Heart right ventricle (tissue), 16 donors: ENCODE measurements around the gene RBCK1. TPM values are rescaled to one million over a fixed set of nuclear protein-coding genes. Genes with fewer than 3 reads are reported as not detected.
A peak's percentile ranks its signal among the peaks of the same experiment; 100 is the strongest.

ENCODE experiments used
- ATAC-seq, 8 donors: fragments of 200-7000 bp; cut with Tn5 transposase; one replicate each; pipeline ENCODE4 v1.9.1; 2020; ENCODE audit warnings: mild to moderate bottlenecking in 8 of 8, moderate library complexity in 8 of 8, moderate number of reproducible peaks in 1 of 8
- DNase-seq, 2 donors: peaks; one replicate each; pipeline ENCODE4 v3.0.0-alpha.2; 2020
- H3K27ac ChIP-seq, 10 donors: fragments of 200-600 bp; sonication (generic) in 2 of 10; one replicate each; pipeline versions ENCODE4 v1.5.0 to v1.8.0; 2020 to 2022; ENCODE audit warnings: mild to moderate bottlenecking in 3 of 10
- H3K27me3 ChIP-seq, 7 donors: fragments of 200-600 bp; one replicate each; pipeline ENCODE4 v1.8.0; 2021 to 2022; ENCODE audit warnings: mild to moderate bottlenecking in 2 of 7
- H3K36me3 ChIP-seq, 9 donors: fragments of 200-600 bp; sonication (generic) in 1 of 9; one replicate each; pipeline versions ENCODE4 v1.5.0 to v1.8.0; 2020 to 2022; ENCODE audit warnings: mild to moderate bottlenecking in 2 of 9
- H3K4me1 ChIP-seq, 9 donors: fragments of 200-600 bp; sonication (generic) in 1 of 9; one replicate each; pipeline versions ENCODE4 v1.5.0 to v1.8.0; 2020 to 2022; ENCODE audit warnings: mild to moderate bottlenecking in 4 of 9
- H3K4me3 ChIP-seq, 10 donors: fragments of 200-600 bp; sonication (generic) in 2 of 10; one replicate each; pipeline versions ENCODE4 v1.5.0 to v1.8.0; 2020 to 2022; ENCODE audit warnings: mild to moderate bottlenecking in 7 of 10, moderate library complexity in 2 of 10
- H3K9me3 ChIP-seq, 11 donors: fragments of 200-600 bp in 10 of 11; sonication (generic) in 2 of 11; one replicate each; pipeline versions ENCODE4 v1.5.0 to v1.8.0; 2013 to 2022; ENCODE audit warnings: mild to moderate bottlenecking in 2 of 11, control low read depth in 1 of 11, moderate library complexity in 1 of 11
- WGBS, 2 donors: extraction: QIAGEN DNeasy Blood & Tissue Kit; methylation state at CpG; one replicate each; pipeline ENCODE4 v1.1.7; 2013; ENCODE audit warnings: inconsistent platforms in 1 of 2; 5-methylcytosine and 5-hydroxymethylcytosine counted together
- intact Hi-C, 10 donors: fragments of 100-400 bp; cut with DNase I; formaldehyde crosslinking; loops; one replicate each; pipeline versions ENCODE4 v1.11.1 to v1.14.2; 2022
- polyA plus RNA-seq, 2 donors: library from polyadenylated mRNA; stranded (reverse); fragments of 200-250 nt; gene quantifications; one replicate each; pipeline ENCODE4 v1.2.3, GENCODE V29; 2013
- total RNA-seq, 10 donors: library from RNA; stranded (reverse); fragmentation: NEBNext Ultra II Directional in 3 of 10; extraction: Animal tissue kit (Norgen Biotek cat#: 25700) in 3 of 10; gene quantifications; one replicate each; pipeline versions ENCODE4 v1.2.1 to v1.2.4, GENCODE V29; 2021 to 2023
- TF ChIP-seq, protein P1 (sequence below), 9 donors: fragments of 200-600 bp; sonication (generic) in 2 of 9; IDR thresholded peaks; one replicate each; pipeline versions ENCODE4 v1.5.0 to v1.8.0; 2021 to 2022; ENCODE audit warnings: antibody characterized with exemption in 9 of 9, mild to moderate bottlenecking in 5 of 9, moderate library complexity in 1 of 9
- donor health status: Arrhythmogenic right ventricular cardiomyopathy.
- donor health status: ischemic (EF 13 %, LVEDD 7.1; RV severe dilation, severe dysfunction).
- donor health status: healthy with polysubstance abuse.
- donor health status: DM: no; HTN: yes; CAD: no.
- donor health status: DM: no; HTN: no; CAD: no.
- donor health status: ischemic (EF 25% LVEDD 6.9; RV normal size, moderate dysfunction).
- donor health status: ischemic (EF 25% LVEDD 5.7; RV mildly dilated, moderate dysfunction).
- donor health status: healthy.
- donor health status: DM: yes; HTN: yes; CAD: no.
- donor health status: Ischemic cardiomyopathy.
- donor health status: ischemic (EF 35%, LVEDD 5.7; RV mildly dilated, moderate dysfunction).
- donor health status: nonischemic (EF 11% LVEDD 7.7; RV severe dilation, severe dysfunction).
- donor health status: DM: yes; HTN: yes; CAD: no.
- donor health status: PGD.
- donor health status: ischemic (EF 29% LVEDD 5.4; RV normal size, mild dysfunction).
- donor health status: nonischemic (EF 23%, LVEDD 6.1; RV moderate dilation, normal function).

Gene RBCK1
- total and polyA plus RNA-seq, 12 donors: 32.0 to 86.8 (median 44.0) TPM

DNA sequence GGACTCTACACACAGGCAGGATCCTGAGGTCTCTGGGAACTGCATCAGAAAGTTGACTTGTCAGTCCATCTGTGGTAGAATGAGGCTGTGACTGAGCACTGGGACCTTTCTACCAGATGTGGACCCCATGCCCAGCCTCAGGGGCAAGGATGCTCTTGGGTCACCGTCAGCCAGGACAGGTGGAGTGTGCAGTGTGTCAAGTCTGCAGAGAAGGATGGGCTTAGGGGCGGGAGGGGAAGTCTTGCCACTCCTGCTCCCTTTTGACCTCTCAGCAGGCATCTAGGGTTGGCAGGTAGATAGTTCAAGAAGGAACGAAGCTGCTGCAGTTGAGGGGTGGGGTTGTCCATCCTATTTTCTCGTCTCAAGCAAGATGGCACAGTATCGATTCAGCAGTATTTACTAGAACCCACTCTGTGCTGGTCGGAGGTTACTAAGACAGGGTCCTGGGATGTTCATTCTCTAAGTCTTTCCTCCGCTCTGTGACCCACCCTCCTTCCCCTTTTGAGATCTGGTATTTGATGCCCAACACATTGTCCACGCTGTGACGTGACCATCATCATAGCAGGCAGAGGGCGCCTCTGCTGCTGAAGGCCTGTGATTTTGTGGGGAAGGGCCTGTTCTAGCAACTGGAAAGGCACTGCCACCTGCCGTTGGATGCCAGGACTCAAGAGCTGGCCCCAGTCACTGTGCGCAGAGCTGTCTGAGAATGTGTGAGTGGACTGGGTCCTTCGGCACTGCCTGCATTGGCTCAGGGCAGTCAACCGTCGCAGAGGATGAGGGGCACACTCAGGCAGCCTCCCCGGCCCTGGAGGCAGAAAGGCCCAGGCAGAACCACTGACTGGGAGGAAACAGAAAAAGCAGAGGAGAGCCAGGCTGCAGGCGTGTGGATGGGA, 23.2 kb downstream of the RBCK1 start:
- peaks cover 0 to 6% (median 0%) of the 10 kb centered on the region in 9 donors for H3K4me1 ChIP-seq
- intact Hi-C loops: no loop called here
- no peak overlapping the region for H3K4me3 ChIP-seq
- peaks cover 0 to 90% (median 58%) of the 10 kb centered on the region in 9 donors for H3K36me3 ChIP-seq
- WGBS, 2 donors: 69 to 72% methylated on average over 17 of the region's 17 CpGs
- peak; percentile 38 to 47 for DNase-seq
- no peaks in the 10 kb centered on the region for H3K9me3 ChIP-seq
- ATAC-seq: peak; percentile 32 to 77 (median 62)
- TF ChIP-seq, protein P1, sequence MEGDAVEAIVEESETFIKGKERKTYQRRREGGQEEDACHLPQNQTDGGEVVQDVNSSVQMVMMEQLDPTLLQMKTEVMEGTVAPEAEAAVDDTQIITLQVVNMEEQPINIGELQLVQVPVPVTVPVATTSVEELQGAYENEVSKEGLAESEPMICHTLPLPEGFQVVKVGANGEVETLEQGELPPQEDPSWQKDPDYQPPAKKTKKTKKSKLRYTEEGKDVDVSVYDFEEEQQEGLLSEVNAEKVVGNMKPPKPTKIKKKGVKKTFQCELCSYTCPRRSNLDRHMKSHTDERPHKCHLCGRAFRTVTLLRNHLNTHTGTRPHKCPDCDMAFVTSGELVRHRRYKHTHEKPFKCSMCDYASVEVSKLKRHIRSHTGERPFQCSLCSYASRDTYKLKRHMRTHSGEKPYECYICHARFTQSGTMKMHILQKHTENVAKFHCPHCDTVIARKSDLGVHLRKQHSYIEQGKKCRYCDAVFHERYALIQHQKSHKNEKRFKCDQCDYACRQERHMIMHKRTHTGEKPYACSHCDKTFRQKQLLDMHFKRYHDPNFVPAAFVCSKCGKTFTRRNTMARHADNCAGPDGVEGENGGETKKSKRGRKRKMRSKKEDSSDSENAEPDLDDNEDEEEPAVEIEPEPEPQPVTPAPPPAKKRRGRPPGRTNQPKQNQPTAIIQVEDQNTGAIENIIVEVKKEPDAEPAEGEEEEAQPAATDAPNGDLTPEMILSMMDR (IDR thresholded peaks at IDR 0.05): peak in 8 of 9 donors; percentile 25 to 74 (median 56)
- H3K27me3 ChIP-seq: no peaks in the 10 kb centered on the region
- H3K27ac ChIP-seq: peak overlapping the region in 1 of 10 donors; percentile 20

DNA sequence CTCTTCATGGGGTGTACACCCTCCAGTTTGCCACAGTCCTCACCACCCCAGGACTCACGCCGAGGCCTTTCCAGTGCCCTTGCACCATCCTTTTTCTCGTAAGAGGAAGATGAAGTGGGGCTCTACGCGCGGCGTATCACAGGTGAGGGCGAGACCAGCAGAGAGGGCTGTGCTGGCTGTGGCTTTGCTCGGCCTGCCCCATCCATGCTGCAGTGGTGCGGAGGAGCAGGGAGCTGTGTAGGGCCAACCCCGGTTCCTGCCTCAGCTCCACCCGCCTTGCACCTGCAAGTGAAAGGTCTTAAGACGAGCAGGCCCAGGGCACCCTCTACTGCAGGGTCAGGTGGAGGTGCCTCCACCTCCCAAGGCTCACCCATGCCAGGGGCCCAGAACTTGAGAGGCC, 24.1 kb downstream of the RBCK1 start:
- intact Hi-C loops: no loop called here
- TF ChIP-seq, protein P1 (IDR thresholded peaks at IDR 0.05): no peak
- peaks cover 0 to 92% (median 64%) of the 10 kb centered on the region in 9 donors for H3K36me3 ChIP-seq
- no peak overlapping the region for H3K27ac ChIP-seq
- no peaks in the 10 kb centered on the region for H3K9me3 ChIP-seq
- DNase-seq (no peak), ATAC-seq (peak in 3 of 8 donors; percentile 9 to 16 (median 11))
- 92 to 95% methylated on average over 13 of the region's 13 CpGs for WGBS, 2 donors
- no peak overlapping the region for H3K4me3 ChIP-seq
- H3K4me1 ChIP-seq: peaks cover 0 to 8% (median 0%) of the 10 kb centered on the region in 9 donors
- H3K27me3 ChIP-seq: no peaks in the 10 kb centered on the region

DNA sequence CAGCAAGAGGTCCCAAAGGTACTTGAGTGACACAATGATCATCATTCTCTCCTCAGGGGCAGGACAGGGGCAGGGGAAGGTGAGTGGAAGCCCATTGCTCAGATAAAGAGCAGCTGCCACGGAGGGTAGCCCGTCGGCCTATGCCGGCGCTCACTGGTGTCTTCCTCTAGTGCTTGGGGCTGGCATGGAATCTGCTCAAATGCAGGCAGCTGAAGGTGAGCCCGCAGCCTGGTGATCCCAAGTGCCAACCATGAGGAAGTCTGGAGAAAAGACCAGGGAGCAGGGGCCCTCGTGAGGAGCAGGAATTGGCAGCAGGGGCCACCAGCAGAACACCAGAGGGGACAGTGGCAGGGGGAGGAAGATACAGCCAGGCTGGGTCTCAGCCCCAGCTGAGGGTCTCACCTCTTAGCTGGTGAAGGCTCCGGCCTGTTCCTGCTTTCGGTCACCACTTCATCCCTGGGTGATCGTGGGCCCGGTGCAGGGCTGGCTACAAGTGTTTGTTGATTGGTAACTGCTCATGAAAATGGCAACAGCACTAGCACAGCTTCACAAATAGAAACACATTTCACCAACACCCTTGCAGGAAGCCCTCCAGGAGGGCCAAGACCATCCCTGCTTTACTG, 24.7 kb downstream of the RBCK1 start:
- H3K36me3 ChIP-seq: peaks cover 0 to 92% (median 64%) of the 10 kb centered on the region in 9 donors
- intact Hi-C loops: no loop called here
- no peak for DNase-seq
- H3K27ac ChIP-seq: peak overlapping the region in 4 of 10 donors; percentile 14 to 46 (median 36)
- TF ChIP-seq, protein P1 (IDR thresholded peaks at IDR 0.05): no peak
- peak in 4 of 8 donors; percentile 10 to 59 (median 36) for ATAC-seq
- WGBS, 2 donors: 84 to 85% methylated on average over 11 of the region's 11 CpGs
- H3K27me3 ChIP-seq: no peaks in the 10 kb centered on the region
- H3K4me3 ChIP-seq: no peak overlapping the region
- H3K4me1 ChIP-seq: peaks cover 0 to 14% (median 1%) of the 10 kb centered on the region in 9 donors
- H3K9me3 ChIP-seq: no peaks in the 10 kb centered on the region

DNA sequence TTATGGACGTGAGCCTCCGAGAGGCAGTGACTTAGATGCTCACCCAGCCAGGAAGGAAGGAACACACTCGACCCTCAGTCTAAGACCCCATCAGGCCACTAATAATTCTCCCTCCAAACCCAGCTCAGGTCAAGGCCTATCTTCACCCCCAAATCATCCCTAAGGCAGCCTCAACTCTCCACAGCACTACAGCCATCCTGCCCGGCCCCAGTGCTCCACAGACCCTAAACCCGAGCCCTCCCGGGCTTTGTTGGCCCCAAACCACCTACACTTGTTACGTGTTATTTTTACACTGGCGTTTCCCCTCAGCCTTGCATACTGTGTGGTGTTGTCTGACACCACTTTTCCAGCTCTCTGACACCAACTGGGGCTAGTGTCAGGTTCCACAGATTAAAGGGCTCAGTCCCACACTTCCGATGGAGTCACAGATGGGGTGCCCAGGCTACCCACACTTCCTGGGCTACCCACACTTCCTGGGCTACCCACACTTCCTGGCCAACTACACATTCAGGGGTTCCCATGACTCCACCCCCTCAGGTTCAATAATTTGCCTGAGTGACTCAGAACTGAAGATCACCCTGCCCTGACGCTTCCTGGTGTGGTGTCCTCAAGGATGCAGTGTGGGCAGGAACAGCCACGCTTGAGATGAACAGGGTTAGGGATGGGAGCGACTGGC, 25.3 kb downstream of the RBCK1 start:
- Histone ChIP-seq H3K27ac (peak overlapping the region in 3 of 10 donors; percentile 14 to 46 (median 44)), H3K36me3 (peaks cover 0 to 92% (median 64%) of the 10 kb centered on the region in 9 donors), H3K4me3 (no peak overlapping the region), H3K9me3 (no peaks in the 10 kb centered on the region), H3K4me1 (peaks cover 0 to 21% (median 8%) of the 10 kb centered on the region in 9 donors), H3K27me3 (no peaks in the 10 kb centered on the region)
- intact Hi-C loops: no loop called here
- DNase-seq: no peak
- ATAC-seq: peak in 2 of 8 donors; percentile 3 to 18
- TF ChIP-seq, protein P1 (IDR thresholded peaks at IDR 0.05): no peak
- WGBS, 2 donors: 76 to 78% methylated on average over 12 of the region's 12 CpGs
